GM19351 (cell line): ENCODE measurements around the gene B3GNT9.
A peak's percentile ranks its signal among the peaks of the same experiment; 100 is the strongest.

Experiments
- ATAC-seq: cut with Tn5 transposase; IDR thresholded peaks from one replicate; pipeline ENCODE4 v1.9.1; 2021; ENCODE audit warnings: mild to moderate bottlenecking, moderate library complexity; ENCODE audit not compliant: unreplicated experiment

B3GNT9 gene, protein sequence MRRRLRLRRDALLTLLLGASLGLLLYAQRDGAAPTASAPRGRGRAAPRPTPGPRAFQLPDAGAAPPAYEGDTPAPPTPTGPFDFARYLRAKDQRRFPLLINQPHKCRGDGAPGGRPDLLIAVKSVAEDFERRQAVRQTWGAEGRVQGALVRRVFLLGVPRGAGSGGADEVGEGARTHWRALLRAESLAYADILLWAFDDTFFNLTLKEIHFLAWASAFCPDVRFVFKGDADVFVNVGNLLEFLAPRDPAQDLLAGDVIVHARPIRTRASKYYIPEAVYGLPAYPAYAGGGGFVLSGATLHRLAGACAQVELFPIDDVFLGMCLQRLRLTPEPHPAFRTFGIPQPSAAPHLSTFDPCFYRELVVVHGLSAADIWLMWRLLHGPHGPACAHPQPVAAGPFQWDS

DNA sequence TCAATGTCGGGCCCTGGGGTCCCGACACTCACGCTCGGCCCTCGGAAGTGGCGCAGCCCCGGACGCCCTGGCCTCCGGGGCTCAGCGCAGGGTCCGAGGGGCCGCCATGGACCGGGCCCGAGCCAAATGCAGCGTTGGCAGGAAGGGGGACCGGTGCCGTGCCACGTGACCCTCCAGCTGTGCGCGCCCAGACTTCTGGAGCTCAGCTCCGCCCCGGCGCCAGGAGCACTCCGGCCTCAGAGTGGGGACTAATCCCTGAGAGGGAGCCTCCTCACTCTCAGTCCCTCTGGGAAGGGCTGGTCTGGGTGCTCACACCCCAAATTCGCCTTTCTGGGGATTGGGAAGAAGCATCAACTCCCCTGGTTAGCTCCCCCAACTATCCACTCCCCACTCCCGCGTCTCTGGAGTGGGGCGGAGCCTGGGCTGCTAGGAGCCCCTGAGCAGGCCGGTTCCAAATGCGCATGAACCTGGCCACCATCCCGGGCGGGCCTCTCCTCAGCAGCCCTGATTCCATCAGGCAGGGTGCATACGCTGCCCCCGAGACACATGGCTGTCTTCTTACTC is at the start of gene B3GNT9:
Gene B3GNT9, minus strand, starts transcription at position 166 of the 564 bp plus-strand sequence. CDS start 513 bp downstream, outside the sequence.
- peak; percentile 43 for ATAC-seq

DNA sequence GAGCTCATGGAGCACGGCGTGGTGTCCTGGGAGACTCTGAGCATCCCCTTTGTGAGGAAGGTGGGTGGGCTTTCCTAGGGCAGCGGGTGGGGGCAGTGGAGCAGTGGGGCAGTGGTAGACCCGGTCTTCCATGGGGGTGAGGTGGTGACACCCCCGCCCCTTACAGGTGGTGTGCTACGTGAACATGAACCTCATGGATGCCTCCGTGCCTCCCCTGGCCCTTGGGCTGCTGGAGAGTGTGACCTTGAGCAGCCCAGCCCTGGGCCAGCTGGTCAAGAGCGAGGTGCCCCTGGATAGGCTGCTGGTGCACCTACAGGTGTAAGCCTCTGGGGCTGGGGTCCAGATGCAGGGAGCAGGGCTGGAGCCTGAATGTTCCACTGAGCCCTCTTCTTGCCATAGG is 49.7 kb upstream of the B3GNT9 start:
- no peak for ATAC-seq

DNA sequence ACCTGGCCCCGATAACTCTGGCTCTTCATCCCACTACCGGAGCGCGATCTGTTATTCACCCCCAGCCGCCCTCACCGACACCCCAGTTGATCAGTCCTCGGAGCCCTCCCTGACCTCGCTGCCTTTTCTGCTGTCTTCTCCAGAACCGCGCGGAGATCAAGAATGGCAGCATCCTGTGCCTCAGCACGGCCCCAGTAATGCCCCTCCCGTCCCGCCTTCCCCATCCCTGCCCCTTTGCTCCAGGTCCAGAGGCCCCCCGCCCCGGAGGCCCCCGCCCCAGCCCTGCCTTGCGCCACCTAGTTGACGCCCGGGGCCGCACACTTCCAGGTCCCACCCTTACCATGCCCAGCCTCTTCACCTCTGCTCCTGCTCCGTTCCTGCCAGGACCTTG is 49.0 kb upstream of the B3GNT9 start:
- ATAC-seq: no peak

DNA sequence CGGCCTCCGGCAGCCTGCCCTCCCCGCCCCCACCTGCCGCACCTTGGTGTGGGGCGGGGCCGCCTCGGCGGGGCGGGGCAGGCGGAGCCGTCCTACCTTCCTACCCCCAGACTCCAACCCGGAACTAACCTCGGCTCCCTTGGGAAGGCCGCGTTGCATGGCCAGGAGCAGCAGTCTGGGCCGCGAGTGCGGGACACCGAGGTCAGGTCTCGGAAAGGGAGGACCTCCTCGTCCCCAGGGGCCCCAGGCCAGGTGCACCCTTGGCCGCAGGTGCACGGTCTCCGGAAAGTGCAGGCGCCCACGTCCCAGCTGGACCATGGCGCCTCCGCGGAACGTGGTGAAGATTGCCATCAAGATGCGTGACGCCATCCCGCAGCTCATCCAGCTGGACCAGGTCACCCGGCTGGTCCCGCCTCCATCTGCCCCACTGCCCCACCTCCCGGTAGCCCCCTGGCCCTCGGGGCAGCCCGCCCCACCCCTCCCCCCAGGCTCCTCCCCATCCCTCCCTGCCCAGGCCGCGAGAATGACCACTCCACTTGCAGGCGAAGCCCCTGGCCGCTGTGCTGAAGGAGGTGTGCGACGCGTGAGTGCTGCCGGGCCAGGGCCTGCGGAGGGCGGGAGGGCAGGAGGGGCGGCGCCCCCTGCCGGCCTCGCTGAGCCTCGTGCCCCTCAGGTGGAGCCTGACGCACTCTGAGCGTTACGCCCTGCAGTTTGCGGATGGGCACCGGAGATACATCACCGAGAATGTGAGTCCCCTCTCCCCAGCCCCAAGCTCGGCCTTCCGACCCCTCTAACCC is 48.4 kb upstream of the B3GNT9 start, which contains the start of gene ELMO3:
Gene ELMO3, plus strand, starts transcription at position 121 of the 797 bp plus-strand sequence. Its CDS starts 196 bp downstream, at position 317.
- ATAC-seq: no peak

DNA sequence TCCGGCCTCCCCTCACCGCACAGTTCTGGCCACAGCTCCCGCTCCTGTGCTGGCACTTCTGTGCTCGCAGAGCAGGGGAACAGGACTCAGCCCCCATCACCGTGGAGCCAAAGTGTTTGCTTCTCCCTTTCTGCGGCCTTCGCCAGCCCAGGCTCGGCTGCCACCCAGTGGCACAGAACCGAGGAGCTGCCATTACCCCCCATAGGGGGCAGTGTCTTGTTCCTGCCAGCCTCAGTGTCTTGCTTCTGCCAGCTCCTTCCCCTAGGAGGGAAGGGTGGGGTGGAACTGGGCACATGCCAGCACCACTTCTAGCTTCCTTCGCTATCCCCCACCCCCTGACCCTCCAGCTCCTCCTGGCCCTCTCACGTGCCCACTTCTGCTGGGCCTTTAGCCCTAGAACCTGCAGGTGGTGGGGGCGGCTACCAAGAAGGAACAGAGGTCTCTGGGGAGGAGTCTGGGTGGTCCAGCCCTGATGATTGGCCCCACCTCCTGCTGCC is 47.5 kb upstream of the B3GNT9 start:
- ATAC-seq: no peak

DNA sequence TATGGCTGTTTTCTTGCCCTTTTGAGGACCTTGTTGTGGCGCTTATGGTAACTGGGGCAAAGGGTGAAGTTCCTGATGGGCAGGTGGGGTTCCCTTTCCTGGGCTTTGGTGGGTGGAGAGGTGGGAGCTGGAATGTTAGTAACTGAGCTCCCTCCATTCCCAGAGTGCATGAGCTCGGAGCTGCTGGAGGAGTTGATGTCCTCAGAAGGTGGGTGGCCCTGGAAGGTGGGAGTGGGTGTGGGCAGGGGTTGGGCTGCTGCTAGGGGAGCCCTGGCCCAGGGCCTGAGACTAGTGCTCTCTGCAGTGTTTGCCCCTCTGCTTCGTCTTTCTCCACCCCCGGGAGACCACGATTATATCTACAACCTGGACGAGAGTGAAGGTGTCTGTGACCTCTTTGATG is 46.9 kb upstream of the B3GNT9 start:
- ATAC-seq: no peak

DNA sequence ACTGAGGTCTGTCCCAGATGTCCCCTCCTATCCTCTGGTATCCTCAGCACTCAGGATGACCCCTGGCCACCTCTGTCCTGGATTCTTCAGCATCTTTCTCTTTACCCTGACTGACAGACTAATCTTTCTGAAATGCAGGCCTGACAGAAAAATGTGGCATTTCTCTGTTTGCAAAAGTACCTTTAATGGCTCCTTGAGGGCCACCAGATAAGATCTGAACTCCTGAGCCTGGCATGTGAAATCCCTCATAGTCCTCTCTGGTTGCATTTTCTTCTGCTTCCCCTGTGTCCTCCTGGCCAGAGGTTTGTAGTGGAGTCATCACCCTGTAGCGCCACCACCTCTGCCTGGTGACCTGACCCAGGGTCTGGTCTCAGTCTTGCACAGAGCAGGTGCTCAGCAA is 46.1 kb upstream of the B3GNT9 start:
- no peak for ATAC-seq

DNA sequence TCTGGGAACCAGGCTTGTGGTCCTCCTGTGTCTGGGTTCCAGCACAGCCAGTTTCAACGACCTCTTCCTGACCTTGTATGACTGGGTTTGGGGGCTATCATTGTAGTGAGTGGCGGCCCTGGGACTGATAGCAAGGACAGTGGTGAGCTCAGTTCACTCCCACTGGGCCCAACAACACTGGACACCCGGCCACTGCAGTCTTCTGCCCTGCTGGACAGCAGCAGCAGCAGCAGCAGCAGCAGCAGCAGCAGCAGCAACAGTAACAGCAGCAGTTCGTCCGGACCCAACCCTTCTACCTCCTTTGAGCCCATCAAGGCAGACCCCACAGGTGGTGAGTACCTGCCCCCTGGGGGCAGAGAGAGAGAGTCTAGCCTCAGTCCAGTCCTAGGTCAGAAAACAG is 44.9 kb upstream of the B3GNT9 start:
- ATAC-seq: no peak

DNA sequence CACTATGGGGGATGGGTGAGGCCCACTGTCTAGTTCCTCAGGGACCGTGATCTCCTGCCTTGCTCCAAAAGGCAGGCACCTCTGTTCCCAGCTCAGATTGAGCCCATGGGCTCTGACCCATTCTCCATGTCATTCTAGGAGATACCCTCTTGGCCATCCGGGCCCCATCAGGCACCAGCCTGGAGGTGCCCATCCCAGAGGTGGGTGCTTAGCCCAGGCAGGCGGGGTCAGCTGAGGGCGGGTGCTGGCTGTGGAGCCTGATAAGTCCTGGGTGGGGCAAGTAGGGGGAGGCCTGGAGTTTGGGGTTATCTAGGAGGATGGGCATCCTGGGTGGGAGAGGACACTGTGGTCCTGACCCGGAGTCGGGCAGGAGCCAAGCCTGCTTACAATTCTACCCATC is 43.5 kb upstream of the B3GNT9 start:
- no peak for ATAC-seq

DNA sequence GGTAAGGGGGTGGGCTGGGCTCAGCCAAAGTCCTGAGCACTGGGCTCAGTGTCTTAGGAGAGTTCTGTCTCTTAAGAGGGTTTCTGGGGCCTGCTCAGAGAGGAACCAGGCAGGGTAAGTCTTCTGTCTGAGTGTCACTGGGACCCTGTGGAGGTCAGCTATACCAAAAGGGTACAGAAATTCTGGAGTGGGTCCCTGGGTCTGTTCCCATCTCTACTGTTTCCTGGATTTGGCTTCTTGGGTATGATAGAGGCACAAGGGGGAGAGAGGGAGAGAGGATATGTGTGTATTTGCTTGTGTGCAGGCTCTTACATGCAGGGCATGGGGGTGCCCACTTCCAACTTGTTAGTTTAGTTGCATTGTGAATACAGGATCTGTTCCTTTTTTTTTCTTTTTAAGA is 42.7 kb upstream of the B3GNT9 start:
- no peak for ATAC-seq

DNA sequence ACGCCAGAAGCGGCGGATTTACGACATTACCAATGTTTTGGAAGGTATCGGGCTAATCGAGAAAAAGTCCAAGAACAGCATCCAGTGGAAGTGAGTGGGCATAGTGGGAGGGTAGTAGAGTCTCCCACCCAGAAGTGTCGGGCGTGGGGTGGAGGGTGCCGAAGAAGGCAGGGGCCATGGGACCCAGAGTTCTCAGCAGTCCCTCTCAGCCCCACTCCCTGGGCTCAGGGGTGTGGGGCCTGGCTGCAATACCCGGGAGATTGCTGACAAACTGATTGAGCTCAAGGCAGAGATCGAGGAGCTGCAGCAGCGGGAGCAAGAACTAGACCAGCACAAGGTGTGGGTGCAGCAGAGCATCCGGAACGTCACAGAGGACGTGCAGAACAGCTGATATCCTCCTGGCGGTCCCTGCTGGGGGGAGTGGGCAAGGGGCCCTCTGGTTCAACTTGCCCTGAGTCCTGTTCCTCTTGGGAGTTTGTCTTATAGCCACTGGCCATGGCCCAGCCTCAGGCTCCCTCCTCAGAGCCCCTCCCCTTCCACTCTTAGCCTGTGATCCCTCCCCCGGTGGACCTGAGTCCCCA is 42.1 kb upstream of the B3GNT9 start:
- ATAC-seq: no peak

DNA sequence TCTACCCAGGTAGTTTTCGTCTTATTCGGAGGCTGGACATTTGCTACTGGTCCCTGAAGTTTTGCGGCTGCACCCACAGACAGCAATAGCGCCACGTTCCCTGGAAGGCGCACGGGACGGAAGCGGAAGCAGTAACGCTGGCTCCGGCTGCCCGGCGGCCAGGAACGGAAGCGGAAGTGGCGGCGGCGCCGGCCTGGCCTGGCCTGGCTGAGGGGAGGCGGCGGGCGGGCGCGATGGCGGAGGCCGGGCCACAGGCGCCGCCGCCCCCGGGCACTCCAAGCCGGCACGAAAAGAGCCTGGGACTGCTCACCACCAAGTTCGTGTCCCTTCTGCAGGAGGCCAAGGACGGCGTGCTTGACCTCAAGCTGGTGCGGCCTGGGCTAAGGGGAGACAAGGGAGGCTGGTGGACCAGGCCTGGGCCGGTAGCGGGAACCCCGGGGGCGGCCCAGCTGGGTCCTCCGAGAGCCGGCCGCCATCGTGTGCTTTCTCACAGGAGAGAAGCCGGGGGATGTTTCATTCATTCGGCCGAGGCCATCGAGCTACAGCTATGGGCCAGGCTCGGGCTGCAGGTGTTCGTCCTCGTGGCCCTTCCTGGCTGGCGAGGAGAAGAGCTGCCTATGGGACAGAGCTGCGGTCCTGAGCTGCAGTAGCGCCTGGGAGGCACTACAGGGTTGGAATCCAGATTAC is 41.3 kb upstream of the B3GNT9 start, which contains the start of gene E2F4:
Gene E2F4, plus strand, starts transcription at position 161 of the 687 bp plus-strand sequence. Its CDS starts 73 bp downstream, at position 234.
- peak; percentile 97 for ATAC-seq

DNA sequence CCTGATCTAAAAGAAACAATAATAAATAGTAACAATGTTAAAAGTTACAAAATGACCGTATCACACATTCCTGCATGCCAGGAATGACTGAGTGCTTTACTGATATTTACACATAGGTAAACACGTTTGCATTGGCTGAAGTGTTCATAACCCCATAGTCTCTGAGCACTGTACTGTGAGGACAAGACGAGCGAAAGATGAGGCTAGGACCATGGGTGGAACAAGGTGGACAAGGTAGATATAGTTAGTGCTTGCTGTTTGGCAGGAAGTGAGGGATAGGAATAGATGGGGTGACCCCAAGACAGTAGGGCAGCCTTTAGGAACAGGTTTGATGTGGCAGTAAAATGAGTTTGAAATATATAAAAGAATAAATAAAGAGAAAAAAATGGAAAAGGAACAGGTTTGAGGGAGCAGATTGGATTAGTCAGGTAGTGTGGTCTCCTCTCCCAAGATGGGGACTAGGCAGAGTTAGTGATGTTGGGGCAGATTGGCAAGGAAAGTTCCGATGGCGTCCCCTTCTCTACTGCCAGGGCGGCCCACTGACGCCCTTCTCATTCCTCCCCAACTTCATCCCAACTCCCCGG is 40.7 kb upstream of the B3GNT9 start:
- ATAC-seq: no peak

DNA sequence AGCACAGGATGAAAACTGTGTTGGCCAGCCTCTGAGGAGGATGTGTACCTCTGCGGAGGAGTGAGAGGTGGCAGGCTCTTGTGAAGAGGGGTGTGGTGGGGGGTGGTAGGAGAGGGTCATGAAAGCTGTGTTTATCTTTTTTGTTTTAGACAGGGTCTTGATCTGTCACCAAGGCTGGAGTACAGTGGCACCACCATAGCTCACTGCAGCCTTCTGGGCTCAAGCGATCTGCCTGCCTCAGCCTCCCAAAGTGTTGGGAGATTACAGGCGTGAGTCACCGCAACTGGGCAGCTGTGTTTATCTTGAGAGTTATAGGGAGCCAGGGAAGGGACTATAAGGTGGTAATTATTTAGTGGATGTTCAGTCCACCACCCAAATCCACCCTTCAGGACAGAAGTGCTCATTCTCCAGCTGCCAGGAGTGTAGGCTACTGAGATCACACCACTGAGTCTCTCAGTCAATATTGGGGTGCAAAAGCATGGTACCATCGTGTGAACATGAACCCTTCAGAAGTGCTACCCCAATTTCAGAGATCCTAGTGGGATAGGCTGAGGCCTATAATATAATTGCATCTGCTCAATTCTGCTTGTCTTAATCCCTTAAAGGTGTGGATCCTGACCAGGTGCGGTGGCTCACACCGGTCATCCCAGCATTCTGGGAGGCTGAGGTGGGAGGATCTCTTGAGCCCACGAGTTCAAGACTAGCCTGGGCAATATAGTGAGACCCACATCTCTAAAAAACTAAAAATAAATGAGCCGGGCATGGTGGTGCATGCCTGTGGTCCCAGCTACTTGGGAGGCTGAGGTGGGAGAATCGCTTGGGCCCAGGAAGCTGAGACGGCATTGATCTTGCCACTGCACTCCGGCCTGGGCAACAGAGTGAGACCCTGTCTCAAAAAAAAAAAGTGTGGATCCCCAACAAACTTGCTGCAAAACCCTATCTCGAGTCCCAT is 39.9 kb upstream of the B3GNT9 start:
- no peak for ATAC-seq

DNA sequence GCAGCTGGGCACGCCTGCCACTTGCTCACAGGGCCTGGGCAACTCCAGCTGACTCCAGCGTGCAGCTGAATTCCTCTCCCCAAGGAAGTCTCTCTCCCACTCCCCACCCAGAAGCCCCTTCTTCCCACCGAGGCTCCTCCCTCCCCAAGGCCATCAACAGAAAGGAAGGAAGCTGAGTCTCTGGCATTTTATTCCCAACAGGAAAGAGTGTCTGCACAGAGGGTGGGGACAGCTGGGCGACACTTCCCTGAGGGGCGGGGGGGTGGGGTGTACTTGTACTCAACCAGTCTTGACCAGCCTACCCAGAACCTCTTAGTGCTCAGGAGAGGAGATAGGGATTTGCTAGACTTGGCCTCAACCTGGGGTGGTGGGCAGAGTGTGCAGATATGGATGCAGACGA is 39.2 kb upstream of the B3GNT9 start, which contains the start of gene EXOC3L1:
Gene EXOC3L1, minus strand, starts transcription at position 96 of the 400 bp plus-strand sequence. CDS start 460 bp downstream, outside the sequence.
- no peak for ATAC-seq

DNA sequence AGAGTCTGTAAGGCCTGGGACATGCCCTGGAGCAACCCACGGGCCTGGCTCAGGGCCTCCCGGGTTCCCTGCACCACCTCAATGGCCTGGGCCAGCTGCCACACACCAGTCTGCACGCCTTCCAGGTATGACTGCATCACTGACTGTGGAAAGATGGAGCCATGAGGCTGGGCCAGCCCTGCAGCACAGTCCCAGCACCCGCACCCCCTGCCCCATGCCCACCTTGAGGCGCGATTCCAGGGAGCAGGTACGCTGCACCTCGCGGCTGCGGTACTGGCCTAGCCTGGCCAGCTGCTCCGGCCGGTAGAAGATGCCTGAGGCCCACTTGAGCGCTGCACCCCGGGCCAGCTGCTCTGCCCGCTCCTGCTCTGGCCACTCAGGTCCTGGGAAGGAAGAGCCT is 38.0 kb upstream of the B3GNT9 start:
- no peak for ATAC-seq

DNA sequence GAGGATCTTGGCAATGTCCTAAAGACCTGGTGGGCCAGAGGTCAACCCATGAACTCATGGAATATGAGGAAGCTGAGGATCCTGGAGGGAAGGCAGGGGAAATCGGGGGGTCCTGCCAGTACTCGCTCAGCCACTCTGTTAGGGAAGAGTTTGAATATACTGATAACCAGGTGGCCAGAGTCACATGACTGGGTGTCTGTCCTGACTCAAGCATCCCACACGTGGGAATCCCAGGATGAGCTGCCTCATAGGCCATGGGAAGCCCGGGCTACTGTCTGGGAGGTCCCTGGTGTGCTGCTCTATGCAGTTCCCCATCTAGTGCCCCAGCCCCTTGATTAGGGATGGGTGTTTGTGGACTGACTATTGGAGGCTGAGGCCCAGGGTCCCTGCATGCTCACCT is 37.5 kb upstream of the B3GNT9 start:
- no peak for ATAC-seq

DNA sequence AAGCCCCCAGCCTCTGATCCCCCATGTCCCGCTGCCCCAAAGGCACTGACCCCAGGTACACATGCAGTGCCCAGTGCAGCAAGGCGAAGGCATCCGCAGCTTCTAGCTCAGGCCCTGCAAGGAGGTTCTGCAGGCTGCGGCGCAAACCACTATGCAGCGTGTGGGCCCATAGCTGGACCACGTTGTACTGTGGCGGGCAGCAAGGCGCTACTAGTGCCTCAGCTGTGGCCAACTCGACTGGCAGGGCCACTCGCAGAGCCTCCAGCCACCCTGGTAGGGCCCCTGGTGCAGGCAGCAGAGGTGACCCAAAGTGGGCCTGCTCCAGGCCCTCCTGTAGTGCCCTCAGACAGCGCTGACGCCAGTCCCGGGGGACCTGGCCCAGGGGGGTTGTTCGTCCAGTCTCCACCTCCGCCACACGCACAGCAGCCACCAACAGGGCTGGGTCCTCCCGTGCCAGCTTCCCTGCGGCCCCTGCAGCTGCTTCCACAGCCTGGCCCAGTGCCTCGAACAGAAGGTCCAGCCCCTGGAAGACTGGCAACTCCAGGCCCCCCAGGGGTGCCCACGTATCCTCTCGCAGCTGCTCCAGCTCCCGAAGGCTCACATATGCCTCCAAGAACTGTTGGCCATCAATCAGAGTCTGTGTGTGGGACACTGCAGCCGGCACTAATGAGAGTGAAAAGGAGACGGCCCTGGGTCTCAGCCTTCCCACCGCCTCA is 36.5 kb upstream of the B3GNT9 start:
- no peak for ATAC-seq
